Activated CD4-positive, alpha-beta memory T cell treated with anti-CD3 and anti-CD28 coated beads for 36 hours (primary cell): ENCODE measurements around the gene CPNE2. TPM values are rescaled to one million over a fixed set of nuclear protein-coding genes. Genes with fewer than 3 reads are reported as not detected.

Experiments used
- CTCF ChIA-PET: fragments of 350-600 bp; sonication (Branson Sonifier 250); formaldehyde crosslinking; loops from one replicate; lab custom pipeline; 2021; ENCODE audit warnings: antibody characterized with exemption, inconsistent platforms; lab: Charles Lee
- POLR2A ChIA-PET: fragments of 350-600 bp; sonication (Branson Sonifier 250); formaldehyde crosslinking; loops from one replicate; lab custom pipeline; 2021; ENCODE audit warnings: antibody characterized with exemption; lab: Charles Lee
- DNase-seq: peaks from one replicate; pipeline ENCODE4 v3.0.0-alpha.2; 2020
- H3K27ac Mint-ChIP-seq: one replicate; pipeline ENCODE4 v1.8.0; 2021; ENCODE audit warnings: mixed read lengths
- H3K27me3 Mint-ChIP-seq: one replicate; pipeline ENCODE4 v1.8.0; 2021; ENCODE audit warnings: mixed read lengths
- H3K36me3 Mint-ChIP-seq: one replicate; pipeline ENCODE4 v1.8.0; 2021; ENCODE audit warnings: mixed read lengths
- H3K4me1 Mint-ChIP-seq: one replicate; pipeline ENCODE4 v1.8.0; 2021; ENCODE audit warnings: low read depth, mixed read lengths
- H3K4me3 Mint-ChIP-seq: one replicate; pipeline ENCODE4 v1.8.0; 2021; ENCODE audit warnings: mild to moderate bottlenecking, mixed read lengths
- H3K9me3 Mint-ChIP-seq: one replicate; pipeline ENCODE4 v1.8.0; 2021; ENCODE audit warnings: mixed read lengths
- intact Hi-C: fragments of 100-400 bp; cut with micrococcal nuclease; formaldehyde crosslinking; loops from one replicate; pipeline ENCODE4 v1.15.1; 2023
- total RNA-seq, 2 experiments: library from RNA; stranded (reverse); gene quantifications; one replicate each; pipeline ENCODE4 v1.2.3, GENCODE V29; 2021

Gene CPNE2
- total RNA-seq, 2 experiments from 2014 or later = 7.3 to 8.1 TPM

- intact Hi-C loops = no loop called here
- POLR2A ChIA-PET = no interaction called here
- Mint-ChIP-seq H3K27me3 (no peaks in the 10 kb centered on the region), H3K36me3 (no peaks in the 10 kb centered on the region), H3K4me1 (peaks cover 79% of the 10 kb centered on the region), H3K27ac (peak overlapping the region; percentile 43), H3K4me3 (no peak overlapping the region), H3K9me3 (no peaks in the 10 kb centered on the region)
- CTCF ChIA-PET = interaction anchor here (0.7 kb wide), 1 partner anchor 118 kb away, joined by 3 read pairs; no protein-coding TSS in a partner anchor
- no peak for DNase-seq
These were observed 38.6 kb downstream of the CPNE2 start for GRCh38 chr16:57130950-57131321.

GRCh38 chr16:57131351-57131970 is 39.1 kb downstream of the CPNE2 start:
- peaks cover 79% of the 10 kb centered on the region for H3K4me1 Mint-ChIP-seq
- H3K27me3 Mint-ChIP-seq = no peaks in the 10 kb centered on the region
- intact Hi-C loops = no loop called here
- CTCF ChIA-PET = interaction anchor here (0.7 kb wide), 1 partner anchor 119 kb away, joined by 3 read pairs; no protein-coding TSS in a partner anchor
- H3K27ac Mint-ChIP-seq = peak overlapping the region; percentile 43
- no peaks in the 10 kb centered on the region for H3K36me3 Mint-ChIP-seq
- POLR2A ChIA-PET = interaction anchor here (1.8 kb wide), 1 partner anchor 20 kb away, joined by 5 read pairs; no protein-coding TSS in a partner anchor
- DNase-seq = no peak
- no peaks in the 10 kb centered on the region for H3K9me3 Mint-ChIP-seq
- peak overlapping the region; percentile 20 for H3K4me3 Mint-ChIP-seq

GRCh38 chr16:57132470-57132869 is 40.1 kb downstream of the CPNE2 start:
- Mint-ChIP-seq H3K27ac (peak overlapping the region; percentile 40), H3K9me3 (no peaks in the 10 kb centered on the region), H3K4me1 (peaks cover 69% of the 10 kb centered on the region), H3K4me3 (no peak overlapping the region), H3K27me3 (no peaks in the 10 kb centered on the region), H3K36me3 (no peaks in the 10 kb centered on the region)
- intact Hi-C loops = no loop called here
- no peak for DNase-seq
- CTCF ChIA-PET = no interaction called here
- POLR2A ChIA-PET = interaction anchor here (1.8 kb wide), 1 partner anchor 19 kb away, joined by 5 read pairs; no protein-coding TSS in a partner anchor

- peak overlapping the region; percentile 40 for H3K27ac Mint-ChIP-seq
- ChIA-PET CTCF (interaction anchor here (1.6 kb wide), 1 partner anchor 40 kb away, joined by 5 read pairs; the partner anchor contains the start of gene CPNE2), POLR2A (interaction anchor here (1.6 to 1.8 kb wide), 2 partner anchors 10 to 19 kb away, joined by 4 to 5 read pairs; no protein-coding TSS in a partner anchor)
- H3K36me3 Mint-ChIP-seq = no peaks in the 10 kb centered on the region
- intact Hi-C loops = no loop called here
- DNase-seq = no peak
- H3K4me1 Mint-ChIP-seq = peaks cover 64% of the 10 kb centered on the region
- no peaks in the 10 kb centered on the region for H3K27me3 Mint-ChIP-seq
- H3K4me3 Mint-ChIP-seq = no peak overlapping the region
- H3K9me3 Mint-ChIP-seq = no peaks in the 10 kb centered on the region
These were observed 40.6 kb downstream of the CPNE2 start for GRCh38 chr16:57133031-57133430.

- CTCF ChIA-PET = interaction anchor here (1.1 to 1.6 kb wide), 2 partner anchors 41 to 50 kb away, joined by 5 read pairs; partner anchors contain the start of gene CPNE2
- Mint-ChIP-seq H3K27ac (peak overlapping the region; percentile 84), H3K4me1 (peaks cover 60% of the 10 kb centered on the region), H3K9me3 (no peaks in the 10 kb centered on the region), H3K4me3 (peak overlapping the region; percentile 12), H3K27me3 (no peaks in the 10 kb centered on the region), H3K36me3 (no peaks in the 10 kb centered on the region)
- peak; percentile 44 for DNase-seq
- intact Hi-C loops = no loop called here
- POLR2A ChIA-PET = interaction anchor here (1.6 kb wide), 1 partner anchor 9 kb away, joined by 4 read pairs; no protein-coding TSS in a partner anchor
These were observed 41.5 kb downstream of the CPNE2 start for GRCh38 chr16:57133886-57134285.

GRCh38 chr16:57134982-57135381 is 42.6 kb downstream of the CPNE2 start:
- Mint-ChIP-seq H3K27ac (peak overlapping the region; percentile 84), H3K4me3 (peak overlapping the region; percentile 64), H3K36me3 (no peaks in the 10 kb centered on the region), H3K9me3 (no peaks in the 10 kb centered on the region), H3K27me3 (no peaks in the 10 kb centered on the region), H3K4me1 (peaks cover 55% of the 10 kb centered on the region)
- CTCF ChIA-PET = no interaction called here
- POLR2A ChIA-PET = interaction anchor here (0.6 kb wide), 1 partner anchor 204 kb away, joined by 4 read pairs; no protein-coding TSS in a partner anchor
- intact Hi-C loops = no loop called here
- peak; percentile 45 for DNase-seq

- H3K4me3 Mint-ChIP-seq = no peak overlapping the region
- H3K27ac Mint-ChIP-seq = no peak overlapping the region
- no peak for DNase-seq
- H3K27me3 Mint-ChIP-seq = no peaks in the 10 kb centered on the region
- intact Hi-C loops = no loop called here
- H3K4me1 Mint-ChIP-seq = peaks cover 49% of the 10 kb centered on the region
- no peaks in the 10 kb centered on the region for H3K36me3 Mint-ChIP-seq
- POLR2A ChIA-PET = no interaction called here
- H3K9me3 Mint-ChIP-seq = no peaks in the 10 kb centered on the region
- CTCF ChIA-PET = interaction anchor here (0.9 to 1.0 kb wide), 2 partner anchors 44 to 172 kb away, joined by 3 to 4 read pairs; partner anchors contain the start of gene CPNE2
These were observed 44.7 kb downstream of the CPNE2 start for GRCh38 chr16:57137043-57137442.

GRCh38 chr16:57137566-57138273 is 45.3 kb downstream of the CPNE2 start:
- CTCF ChIA-PET = interaction anchor here (0.9 to 1.0 kb wide), 2 partner anchors 45 to 172 kb away, joined by 3 to 4 read pairs; partner anchors contain the start of gene CPNE2
- Mint-ChIP-seq H3K27ac (no peak overlapping the region), H3K27me3 (no peaks in the 10 kb centered on the region), H3K36me3 (no peaks in the 10 kb centered on the region), H3K4me1 (peaks cover 51% of the 10 kb centered on the region), H3K4me3 (no peak overlapping the region), H3K9me3 (no peaks in the 10 kb centered on the region)
- DNase-seq = no peak
- intact Hi-C loops = no loop called here
- POLR2A ChIA-PET = no interaction called here

GRCh38 chr16:57138281-57138935 is 46.0 kb downstream of the CPNE2 start:
- ChIA-PET POLR2A (no interaction called here), CTCF (no interaction called here)
- H3K4me1 Mint-ChIP-seq = peaks cover 54% of the 10 kb centered on the region
- intact Hi-C loops = no loop called here
- no peak overlapping the region for H3K4me3 Mint-ChIP-seq
- DNase-seq = no peak
- no peak overlapping the region for H3K27ac Mint-ChIP-seq
- no peaks in the 10 kb centered on the region for H3K36me3 Mint-ChIP-seq
- no peaks in the 10 kb centered on the region for H3K27me3 Mint-ChIP-seq
- H3K9me3 Mint-ChIP-seq = no peaks in the 10 kb centered on the region

- no peak overlapping the region for H3K27ac Mint-ChIP-seq
- no peaks in the 10 kb centered on the region for H3K27me3 Mint-ChIP-seq
- H3K4me1 Mint-ChIP-seq = peaks cover 34% of the 10 kb centered on the region
- no peak for DNase-seq
- H3K4me3 Mint-ChIP-seq = no peak overlapping the region
- ChIA-PET CTCF (interaction anchor here (1.1 to 1.7 kb wide), 2 partner anchors 45 to 177 kb away, joined by 3 to 6 read pairs; no protein-coding TSS in a partner anchor), POLR2A (no interaction called here)
- H3K9me3 Mint-ChIP-seq = no peaks in the 10 kb centered on the region
- no peaks in the 10 kb centered on the region for H3K36me3 Mint-ChIP-seq
- intact Hi-C loops = no loop called here
These were observed 48.7 kb downstream of the CPNE2 start for GRCh38 chr16:57140931-57141668.
